ENCODE data around the gene MACROD2.

Gene MACROD2

GRCh38 chr20:15986690-15987089 is 1991.4 kb downstream of the MACROD2 start:
- H3K4me1 ChIP-seq (ENCODE audit: control insufficient read depth, insufficient read depth, low read length): no peaks in the 10 kb centered on the region
- no peaks in the 10 kb centered on the region for H3K9me3 ChIP-seq (replicated peaks; ENCODE audit: low read length)
- H3K4me3 ChIP-seq (ENCODE audit: low read length): no peak overlapping the region
- no peaks in the 10 kb centered on the region for H3K27me3 ChIP-seq (ENCODE audit: control insufficient read depth, insufficient read depth, low read length)
- no peak overlapping the region for H3K9ac ChIP-seq (ENCODE audit: low read depth, low read length)
- H3K4me2 ChIP-seq (ENCODE audit: low read length): no peak overlapping the region
- no peaks in the 10 kb centered on the region for H3K36me3 ChIP-seq (ENCODE audit: insufficient read depth, low read length)

- Histone ChIP-seq H3K36me3 (ENCODE audit: insufficient read depth, low read length) (no peaks in the 10 kb centered on the region), H3K9ac (ENCODE audit: low read depth, low read length) (no peak overlapping the region), H3K9me3 (replicated peaks; ENCODE audit: low read length) (no peaks in the 10 kb centered on the region), H3K27me3 (ENCODE audit: control insufficient read depth, insufficient read depth, low read length) (no peaks in the 10 kb centered on the region), H3K4me1 (ENCODE audit: control insufficient read depth, insufficient read depth, low read length) (no peaks in the 10 kb centered on the region), H3K4me3 (ENCODE audit: low read length) (no peak overlapping the region), H3K4me2 (ENCODE audit: low read length) (no peak overlapping the region)
Measured at GRCh38 chr20:15991279-15991678, 1996.0 kb downstream of the MACROD2 start.

GRCh38 chr20:15992564-15992963 is 1997.2 kb downstream of the MACROD2 start:
- H3K4me3 ChIP-seq (ENCODE audit: low read length): no peak overlapping the region
- H3K9me3 ChIP-seq (replicated peaks; ENCODE audit: low read length): no peaks in the 10 kb centered on the region
- no peaks in the 10 kb centered on the region for H3K27me3 ChIP-seq (ENCODE audit: control insufficient read depth, insufficient read depth, low read length)
- no peaks in the 10 kb centered on the region for H3K36me3 ChIP-seq (ENCODE audit: insufficient read depth, low read length)
- H3K4me1 ChIP-seq (ENCODE audit: control insufficient read depth, insufficient read depth, low read length): no peaks in the 10 kb centered on the region
- no peak overlapping the region for H3K9ac ChIP-seq (ENCODE audit: low read depth, low read length)
- H3K4me2 ChIP-seq (ENCODE audit: low read length): no peak overlapping the region

- H3K27me3 ChIP-seq (ENCODE audit: control insufficient read depth, insufficient read depth, low read length): no peaks in the 10 kb centered on the region
- H3K9ac ChIP-seq (ENCODE audit: low read depth, low read length): no peak overlapping the region
- peaks cover 7% of the 10 kb centered on the region for H3K4me1 ChIP-seq (ENCODE audit: control insufficient read depth, insufficient read depth, low read length)
- H3K4me3 ChIP-seq (ENCODE audit: low read length): no peak overlapping the region
- no peaks in the 10 kb centered on the region for H3K36me3 ChIP-seq (ENCODE audit: insufficient read depth, low read length)
- no peak overlapping the region for H3K4me2 ChIP-seq (ENCODE audit: low read length)
- H3K9me3 ChIP-seq (replicated peaks; ENCODE audit: low read length): no peaks in the 10 kb centered on the region
Measured at GRCh38 chr20:16000112-16000511, 2004.8 kb downstream of the MACROD2 start.

GRCh38 chr20:16001286-16001685 is 2006.0 kb downstream of the MACROD2 start:
- Histone ChIP-seq H3K4me1 (ENCODE audit: control insufficient read depth, insufficient read depth, low read length) (peaks cover 7% of the 10 kb centered on the region), H3K4me3 (ENCODE audit: low read length) (no peak overlapping the region), H3K9me3 (replicated peaks; ENCODE audit: low read length) (no peaks in the 10 kb centered on the region), H3K9ac (ENCODE audit: low read depth, low read length) (no peak overlapping the region), H3K36me3 (ENCODE audit: insufficient read depth, low read length) (no peaks in the 10 kb centered on the region), H3K4me2 (ENCODE audit: low read length) (no peak overlapping the region), H3K27me3 (ENCODE audit: control insufficient read depth, insufficient read depth, low read length) (no peaks in the 10 kb centered on the region)

- H3K4me2 ChIP-seq (ENCODE audit: low read length): no peak overlapping the region
- no peaks in the 10 kb centered on the region for H3K9me3 ChIP-seq (replicated peaks; ENCODE audit: low read length)
- no peak overlapping the region for H3K4me3 ChIP-seq (ENCODE audit: low read length)
- no peak overlapping the region for H3K9ac ChIP-seq (ENCODE audit: low read depth, low read length)
- H3K4me1 ChIP-seq (ENCODE audit: control insufficient read depth, insufficient read depth, low read length): peaks cover 7% of the 10 kb centered on the region
- no peaks in the 10 kb centered on the region for H3K36me3 ChIP-seq (ENCODE audit: insufficient read depth, low read length)
- no peaks in the 10 kb centered on the region for H3K27me3 ChIP-seq (ENCODE audit: control insufficient read depth, insufficient read depth, low read length)
Measured at GRCh38 chr20:16003310-16003709, 2008.0 kb downstream of the MACROD2 start.

- Histone ChIP-seq H3K4me2 (ENCODE audit: low read length) (no peak overlapping the region), H3K9ac (ENCODE audit: low read depth, low read length) (no peak overlapping the region), H3K36me3 (ENCODE audit: insufficient read depth, low read length) (no peaks in the 10 kb centered on the region), H3K9me3 (replicated peaks; ENCODE audit: low read length) (no peaks in the 10 kb centered on the region), H3K4me3 (ENCODE audit: low read length) (no peak overlapping the region), H3K4me1 (ENCODE audit: control insufficient read depth, insufficient read depth, low read length) (peaks cover 7% of the 10 kb centered on the region), H3K27me3 (ENCODE audit: control insufficient read depth, insufficient read depth, low read length) (no peaks in the 10 kb centered on the region)
Measured at GRCh38 chr20:16004108-16004854, 2009.0 kb downstream of the MACROD2 start.

- Histone ChIP-seq H3K9ac (ENCODE audit: low read depth, low read length) (no peak overlapping the region), H3K36me3 (ENCODE audit: insufficient read depth, low read length) (no peaks in the 10 kb centered on the region), H3K9me3 (replicated peaks; ENCODE audit: low read length) (no peaks in the 10 kb centered on the region), H3K27me3 (ENCODE audit: control insufficient read depth, insufficient read depth, low read length) (no peaks in the 10 kb centered on the region), H3K4me2 (ENCODE audit: low read length) (no peak overlapping the region), H3K4me3 (ENCODE audit: low read length) (no peak overlapping the region), H3K4me1 (ENCODE audit: control insufficient read depth, insufficient read depth, low read length) (peaks cover 7% of the 10 kb centered on the region)
Measured at GRCh38 chr20:16005021-16005914, 2010.0 kb downstream of the MACROD2 start.

GRCh38 chr20:16005915-16006493 is 2010.7 kb downstream of the MACROD2 start:
- Histone ChIP-seq H3K9ac (ENCODE audit: low read depth, low read length) (no peak overlapping the region), H3K4me1 (ENCODE audit: control insufficient read depth, insufficient read depth, low read length) (peaks cover 5% of the 10 kb centered on the region), H3K4me3 (ENCODE audit: low read length) (no peak overlapping the region), H3K36me3 (ENCODE audit: insufficient read depth, low read length) (no peaks in the 10 kb centered on the region), H3K9me3 (replicated peaks; ENCODE audit: low read length) (no peaks in the 10 kb centered on the region), H3K27me3 (ENCODE audit: control insufficient read depth, insufficient read depth, low read length) (no peaks in the 10 kb centered on the region), H3K4me2 (ENCODE audit: low read length) (no peak overlapping the region)

- Histone ChIP-seq H3K4me1 (ENCODE audit: control insufficient read depth, insufficient read depth, low read length) (no peaks in the 10 kb centered on the region), H3K9ac (ENCODE audit: low read depth, low read length) (no peak overlapping the region), H3K4me3 (ENCODE audit: low read length) (no peak overlapping the region), H3K27me3 (ENCODE audit: control insufficient read depth, insufficient read depth, low read length) (no peaks in the 10 kb centered on the region), H3K4me2 (ENCODE audit: low read length) (no peak overlapping the region), H3K9me3 (replicated peaks; ENCODE audit: low read length) (no peaks in the 10 kb centered on the region), H3K36me3 (ENCODE audit: insufficient read depth, low read length) (no peaks in the 10 kb centered on the region)
Measured at GRCh38 chr20:16007164-16007563, 2011.8 kb downstream of the MACROD2 start.

- no peak overlapping the region for H3K9ac ChIP-seq (ENCODE audit: low read depth, low read length)
- no peak overlapping the region for H3K4me2 ChIP-seq (ENCODE audit: low read length)
- no peak overlapping the region for H3K4me3 ChIP-seq (ENCODE audit: low read length)
- no peaks in the 10 kb centered on the region for H3K36me3 ChIP-seq (ENCODE audit: insufficient read depth, low read length)
- H3K4me1 ChIP-seq (ENCODE audit: control insufficient read depth, insufficient read depth, low read length): no peaks in the 10 kb centered on the region
- no peaks in the 10 kb centered on the region for H3K9me3 ChIP-seq (replicated peaks; ENCODE audit: low read length)
- no peaks in the 10 kb centered on the region for H3K27me3 ChIP-seq (ENCODE audit: control insufficient read depth, insufficient read depth, low read length)
Measured at GRCh38 chr20:16007962-16008361, 2012.6 kb downstream of the MACROD2 start.

Data from skeletal muscle satellite cell (primary cell).